ENCODE results near the gene CNGA2.

DNA sequence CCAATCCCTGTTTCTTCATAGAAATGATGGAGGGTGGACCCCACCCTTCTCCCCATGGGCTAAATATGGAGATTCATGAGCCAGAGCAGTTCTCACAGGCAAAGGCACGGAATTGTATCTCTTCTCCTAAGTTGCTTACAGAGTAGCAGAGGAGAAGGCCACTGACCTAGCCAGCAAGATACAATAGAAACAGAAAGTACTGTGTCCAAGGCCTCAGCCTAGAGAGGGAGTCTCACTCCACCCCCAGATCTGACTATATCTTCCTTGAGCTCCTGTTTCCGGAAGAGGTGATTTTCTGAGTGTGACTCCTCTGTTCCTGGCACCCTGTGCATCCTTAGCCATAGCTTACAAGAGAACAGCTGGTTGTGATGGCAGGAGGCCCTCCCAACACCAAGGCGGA lies 18.8 kb upstream of the CNGA2 start, which contains the start of gene FATE1:
- TF ChIP-seq CREB1 (IDR thresholded peaks at IDR 0.05; ENCODE audit: low read depth) (no peak), TEAD4 (IDR thresholded peaks at IDR 0.05) (no peak), RAD21 (IDR thresholded peaks at IDR 0.05; ENCODE audit: low read depth) (no peak), CEBPB (IDR thresholded peaks at IDR 0.05) (no peak), EP300 (IDR thresholded peaks at IDR 0.05; ENCODE audit: borderline replicate concordance) (no peak), TCF12 (IDR thresholded peaks at IDR 0.05; ENCODE audit: low read depth) (no peak), NFIC (IDR thresholded peaks at IDR 0.05) (no peak), YY1 (IDR thresholded peaks at IDR 0.05; ENCODE audit: low read depth) (no peak), EGR1 (IDR thresholded peaks at IDR 0.05) (no peak), TAF1 (IDR thresholded peaks at IDR 0.05; ENCODE audit: low read depth) (no peak), FOXM1 (IDR thresholded peaks at IDR 0.05; ENCODE audit: borderline replicate concordance, low read depth) (no peak)
- TF ChIP-seq, protein P1, sequence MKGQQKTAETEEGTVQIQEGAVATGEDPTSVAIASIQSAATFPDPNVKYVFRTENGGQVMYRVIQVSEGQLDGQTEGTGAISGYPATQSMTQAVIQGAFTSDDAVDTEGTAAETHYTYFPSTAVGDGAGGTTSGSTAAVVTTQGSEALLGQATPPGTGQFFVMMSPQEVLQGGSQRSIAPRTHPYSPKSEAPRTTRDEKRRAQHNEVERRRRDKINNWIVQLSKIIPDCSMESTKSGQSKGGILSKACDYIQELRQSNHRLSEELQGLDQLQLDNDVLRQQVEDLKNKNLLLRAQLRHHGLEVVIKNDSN (IDR thresholded peaks at IDR 0.05): no peak
- TF ChIP-seq, protein P2, sequence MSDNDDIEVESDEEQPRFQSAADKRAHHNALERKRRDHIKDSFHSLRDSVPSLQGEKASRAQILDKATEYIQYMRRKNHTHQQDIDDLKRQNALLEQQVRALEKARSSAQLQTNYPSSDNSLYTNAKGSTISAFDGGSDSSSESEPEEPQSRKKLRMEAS (IDR thresholded peaks at IDR 0.05): no peak
- TF ChIP-seq, protein P3, sequence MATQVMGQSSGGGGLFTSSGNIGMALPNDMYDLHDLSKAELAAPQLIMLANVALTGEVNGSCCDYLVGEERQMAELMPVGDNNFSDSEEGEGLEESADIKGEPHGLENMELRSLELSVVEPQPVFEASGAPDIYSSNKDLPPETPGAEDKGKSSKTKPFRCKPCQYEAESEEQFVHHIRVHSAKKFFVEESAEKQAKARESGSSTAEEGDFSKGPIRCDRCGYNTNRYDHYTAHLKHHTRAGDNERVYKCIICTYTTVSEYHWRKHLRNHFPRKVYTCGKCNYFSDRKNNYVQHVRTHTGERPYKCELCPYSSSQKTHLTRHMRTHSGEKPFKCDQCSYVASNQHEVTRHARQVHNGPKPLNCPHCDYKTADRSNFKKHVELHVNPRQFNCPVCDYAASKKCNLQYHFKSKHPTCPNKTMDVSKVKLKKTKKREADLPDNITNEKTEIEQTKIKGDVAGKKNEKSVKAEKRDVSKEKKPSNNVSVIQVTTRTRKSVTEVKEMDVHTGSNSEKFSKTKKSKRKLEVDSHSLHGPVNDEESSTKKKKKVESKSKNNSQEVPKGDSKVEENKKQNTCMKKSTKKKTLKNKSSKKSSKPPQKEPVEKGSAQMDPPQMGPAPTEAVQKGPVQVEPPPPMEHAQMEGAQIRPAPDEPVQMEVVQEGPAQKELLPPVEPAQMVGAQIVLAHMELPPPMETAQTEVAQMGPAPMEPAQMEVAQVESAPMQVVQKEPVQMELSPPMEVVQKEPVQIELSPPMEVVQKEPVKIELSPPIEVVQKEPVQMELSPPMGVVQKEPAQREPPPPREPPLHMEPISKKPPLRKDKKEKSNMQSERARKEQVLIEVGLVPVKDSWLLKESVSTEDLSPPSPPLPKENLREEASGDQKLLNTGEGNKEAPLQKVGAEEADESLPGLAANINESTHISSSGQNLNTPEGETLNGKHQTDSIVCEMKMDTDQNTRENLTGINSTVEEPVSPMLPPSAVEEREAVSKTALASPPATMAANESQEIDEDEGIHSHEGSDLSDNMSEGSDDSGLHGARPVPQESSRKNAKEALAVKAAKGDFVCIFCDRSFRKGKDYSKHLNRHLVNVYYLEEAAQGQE (IDR thresholded peaks at IDR 0.05; ENCODE audit: low read depth): no peak
